H1 (cell line): Measurements from ENCODE around the gene FOXD3. TPM values are rescaled to one million over a fixed set of nuclear protein-coding genes. Genes with fewer than 3 reads are reported as not detected.

Source experiments
- ASH2L ChIP-seq: fragments of 200-600, 300-600 bp; sonication (generic); IDR thresholded peaks from one replicate; pipeline ENCODE4 v1.7.1; 2017; ENCODE audit warnings: low read length
- CHD1 ChIP-seq: IDR thresholded peaks from 2 replicates; pipeline ENCODE4 v1.6.1; 2012; ENCODE audit warnings: low read depth, low read length, improper control_type of control experiment
- CREB1 ChIP-seq: IDR thresholded peaks from 2 replicates; pipeline ENCODE4 v1.6.1; 2012; ENCODE audit warnings: inconsistent platforms
- EGR1 ChIP-seq: IDR thresholded peaks from 2 replicates; pipeline ENCODE4 v1.6.1; 2011; ENCODE audit warnings: low read depth, low read length, borderline replicate concordance
- EP300 ChIP-seq, 2 experiments: IDR thresholded peaks; 1 replicate in 1 of 2; 2 replicates in 1 of 2; pipeline ENCODE4 v1.6.1; 2011 to 2012; ENCODE audit warnings: low read depth in 2 of 2, low read length in 2 of 2, mild to moderate bottlenecking in 2 of 2, borderline replicate concordance in 1 of 2, inconsistent platforms in 1 of 2, moderate library complexity in 1 of 2
- HDAC2 ChIP-seq, 2 experiments: fragments of 300-600 bp in 1 of 2; sonication (generic) in 1 of 2; IDR thresholded peaks; 2 replicates each; pipeline ENCODE4 v1.6.1; 2011 to 2012; ENCODE audit warnings: low read depth in 2 of 2, low read length in 2 of 2, mild to moderate bottlenecking in 2 of 2, moderate library complexity in 2 of 2, borderline replicate concordance in 1 of 2, inconsistent platforms in 1 of 2
- KDM4A ChIP-seq: IDR thresholded peaks from one replicate; pipeline ENCODE4 v1.7.1; 2012; ENCODE audit warnings: low read depth, mild to moderate bottlenecking, moderate library complexity, low read length, inconsistent platforms; ENCODE audit not compliant: severe bottlenecking
- RFX5 ChIP-seq: IDR thresholded peaks from 2 replicates; pipeline ENCODE4 v1.6.1; 2011; ENCODE audit warnings: low read depth, low read length, improper control_type of control experiment, borderline replicate concordance
- RNF2 ChIP-seq: fragments of 200-900, 300-1000 bp; sonication (generic); IDR thresholded peaks from 2 replicates; pipeline ENCODE4 v1.7.1; 2016; ENCODE audit warnings: borderline replicate concordance, low read depth, mild to moderate bottlenecking, antibody characterized with exemption, low read length; ENCODE audit not compliant: poor library complexity, severe bottlenecking; ENCODE audit errors: missing control alignments
- SP2 ChIP-seq: IDR thresholded peaks from 2 replicates; pipeline ENCODE4 v1.6.1; 2012; ENCODE audit warnings: mild to moderate bottlenecking, low read length, inconsistent platforms
- SRF ChIP-seq: IDR thresholded peaks from 2 replicates; pipeline ENCODE4 v1.6.1; 2011; ENCODE audit warnings: mild to moderate bottlenecking, low read depth, low read length, moderate library complexity
- TAF7 ChIP-seq: optimal IDR thresholded peaks from 2 replicates; pipeline ENCODE3; 2011; ENCODE audit warnings: low read depth, mild to moderate bottlenecking, inconsistent platforms, low read length, moderate library complexity, borderline replicate concordance
- polyA plus RNA-seq, 7 experiments: library from polyadenylated mRNA; depleted of rRNA in 3 of 7; stranded (reverse) in 5 of 7; unstranded in 2 of 7; fragments of >200 nt in 5 of 7; fragments of 200-250 nt in 2 of 7; gene quantifications; 1 replicate in 5 of 7; 2 replicates in 1 of 7; 4 replicates in 1 of 7; pipeline versions ENCODE4 v1.2.1 to v1.2.3, GENCODE V29; 2011 to 2013; ENCODE audit warnings: missing spikeins in 2 of 7, mixed read lengths in 2 of 7
- total RNA-seq: library from RNA; stranded (reverse); fragmentation: NEBNext Ultra II Directional; extraction: Animal tissue kit (Norgen Biotek cat#: 25700); gene quantifications from 2 replicates; pipeline ENCODE4 v1.2.1, GENCODE V29; 2021

Gene FOXD3
- total and polyA plus RNA-seq, 2 of the 8 experiments (the other 6 are each of a cell fraction or from before 2014, with no cell fraction given), result 8.7 to 33.7 TPM

GRCh38 chr1:63323865-63324778 lies 1.8 kb downstream of the FOXD3 start (continued):
- TF ChIP-seq RNF2 (no peak), TAF7 (peak; percentile 32), SP2 (no peak), HDAC2 (IDR thresholded peaks at IDR 0.05; ENCODE audit: borderline replicate concordance in 1 of 2, low read depth in 2 of 2, low read length in 2 of 2) (no peak), EGR1 (no peak), CREB1 (no peak), SRF (no peak), EP300 (IDR thresholded peaks at IDR 0.05; ENCODE audit: borderline replicate concordance in 1 of 2, low read depth in 2 of 2, low read length in 2 of 2) (no peak), RFX5 (no peak), ASH2L (peak; percentile 59), KDM4A (peak; percentile 38), CHD1 (no peak; the same call in 1 of the 2 replicates)
